ENCODE data around the gene PXYLP1.
A peak's percentile ranks its signal among the peaks of the same experiment; 100 is the strongest.

- TF ChIP-seq CTCF (IDR thresholded peaks at IDR 0.05 in 4 of 5, conservative IDR thresholded peaks at IDR 0.05 in 1 of 5), result peak; percentile 6 to 52 (median 27)
- TF ChIP-seq POLR2A (IDR thresholded peaks at IDR 0.05), result no peak
Observed at GRCh38 chr3:141308588-141309218, 77.1 kb downstream of the PXYLP1 start.
